Measurements from ENCODE around the gene SAMD1. TPM values are rescaled to one million over a fixed set of nuclear protein-coding genes. Genes with fewer than 3 reads are reported as not detected.

The SAMD1 gene
- total and polyA plus RNA-seq, 2 donors (not counting 1 experiment from before 2014, with no cell fraction given) = 7.3 to 19.0 TPM

DNA sequence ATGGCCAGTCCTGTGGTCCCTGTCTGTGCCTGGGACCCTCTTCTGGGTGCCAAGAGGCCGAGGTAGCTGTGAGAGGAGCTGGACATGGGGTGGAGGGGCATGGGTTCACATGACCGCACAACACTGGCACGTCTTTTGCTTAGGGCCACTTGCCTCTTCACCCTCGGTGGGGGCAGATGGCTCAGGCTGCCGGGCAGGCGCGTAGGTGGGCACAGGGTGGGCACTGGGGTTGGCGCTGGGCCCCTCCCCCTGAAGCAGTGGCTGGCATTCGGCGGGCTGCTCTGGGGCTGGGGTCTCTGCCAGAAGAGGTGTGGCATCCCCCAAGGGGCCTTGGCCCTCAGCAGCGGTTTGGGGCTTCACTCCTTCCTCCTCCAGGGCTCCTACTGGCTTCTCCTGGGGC, 37.1 kb downstream of the SAMD1 start:
- H3K36me3 ChIP-seq (ENCODE audit: control insufficient read depth, insufficient read depth, low read length) = no peaks in the 10 kb centered on the region
- no peak overlapping the region for H2AFZ ChIP-seq (ENCODE audit: low read length)
- H4K20me1 ChIP-seq (ENCODE audit: control insufficient read depth, extremely low read depth, insufficient read depth, low read length) = no peaks in the 10 kb centered on the region
- H3K9me3 ChIP-seq (ENCODE audit: control insufficient read depth, insufficient read depth, low read depth, low read length) = no peaks in the 10 kb centered on the region
- H3K4me2 ChIP-seq (ENCODE audit: extremely low read depth, insufficient read depth, low read length) = no peak overlapping the region
- DNase-seq (ENCODE audit: low read depth in 2 of 2) = no peak
- H3K27me3 ChIP-seq (ENCODE audit: control insufficient read depth, insufficient read depth, low read length) = peaks cover under 1% of the 10 kb centered on the region
- H3K27ac ChIP-seq (ENCODE audit: insufficient read depth, low read length) = no peak overlapping the region
- no peaks in the 10 kb centered on the region for H3K4me1 ChIP-seq (ENCODE audit: control insufficient read depth, extremely low read depth, insufficient read depth, low read length)
- no peak overlapping the region for H3K4me3 ChIP-seq (replicated peaks in 1 of 4; ENCODE audit: control extremely low read depth in 1 of 4, insufficient read depth in 1 of 4, low read depth in 3 of 4, low read length in 4 of 4)
- no peak for TF ChIP-seq EZH2 (IDR thresholded peaks at IDR 0.05; ENCODE audit: low read length, missing control alignments)
- TF ChIP-seq, protein P1, sequence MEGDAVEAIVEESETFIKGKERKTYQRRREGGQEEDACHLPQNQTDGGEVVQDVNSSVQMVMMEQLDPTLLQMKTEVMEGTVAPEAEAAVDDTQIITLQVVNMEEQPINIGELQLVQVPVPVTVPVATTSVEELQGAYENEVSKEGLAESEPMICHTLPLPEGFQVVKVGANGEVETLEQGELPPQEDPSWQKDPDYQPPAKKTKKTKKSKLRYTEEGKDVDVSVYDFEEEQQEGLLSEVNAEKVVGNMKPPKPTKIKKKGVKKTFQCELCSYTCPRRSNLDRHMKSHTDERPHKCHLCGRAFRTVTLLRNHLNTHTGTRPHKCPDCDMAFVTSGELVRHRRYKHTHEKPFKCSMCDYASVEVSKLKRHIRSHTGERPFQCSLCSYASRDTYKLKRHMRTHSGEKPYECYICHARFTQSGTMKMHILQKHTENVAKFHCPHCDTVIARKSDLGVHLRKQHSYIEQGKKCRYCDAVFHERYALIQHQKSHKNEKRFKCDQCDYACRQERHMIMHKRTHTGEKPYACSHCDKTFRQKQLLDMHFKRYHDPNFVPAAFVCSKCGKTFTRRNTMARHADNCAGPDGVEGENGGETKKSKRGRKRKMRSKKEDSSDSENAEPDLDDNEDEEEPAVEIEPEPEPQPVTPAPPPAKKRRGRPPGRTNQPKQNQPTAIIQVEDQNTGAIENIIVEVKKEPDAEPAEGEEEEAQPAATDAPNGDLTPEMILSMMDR (conservative IDR thresholded peaks at IDR 0.05 in 1 of 2, IDR thresholded peaks at IDR 0.05 in 1 of 2; ENCODE audit: low read depth in 1 of 2, low read length in 2 of 2) = no peak
- no peak overlapping the region for H3K9ac ChIP-seq (ENCODE audit: insufficient read depth, low read length)
- no peaks in the 10 kb centered on the region for H3K79me2 ChIP-seq (ENCODE audit: control insufficient read depth, insufficient read depth, low read length)

DNA sequence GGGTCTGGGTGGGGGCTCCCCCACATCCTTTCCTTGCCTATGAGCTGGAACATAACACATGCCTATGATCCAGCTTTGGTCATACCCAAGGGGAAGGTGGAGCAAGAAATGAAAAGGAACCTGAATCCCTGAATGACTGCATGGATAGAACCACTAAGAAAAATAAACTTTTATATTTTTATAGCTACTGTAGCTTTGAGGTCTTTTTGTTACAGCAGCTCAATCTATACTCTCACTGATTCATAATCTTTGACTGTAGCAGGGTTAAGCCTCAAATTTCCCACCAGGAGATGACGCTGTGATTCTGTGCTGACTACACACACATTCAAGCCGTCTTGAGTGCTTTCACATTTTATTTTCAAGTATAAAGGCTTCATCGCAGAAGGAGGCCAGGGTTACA, 37.5 kb downstream of the SAMD1 start:
- Histone ChIP-seq H3K79me2 (ENCODE audit: control insufficient read depth, insufficient read depth, low read length) (no peaks in the 10 kb centered on the region), H3K4me1 (ENCODE audit: control insufficient read depth, extremely low read depth, insufficient read depth, low read length) (no peaks in the 10 kb centered on the region), H3K4me3 (replicated peaks in 1 of 4; ENCODE audit: control extremely low read depth in 1 of 4, insufficient read depth in 1 of 4, low read depth in 3 of 4, low read length in 4 of 4) (no peak overlapping the region), H4K20me1 (ENCODE audit: control insufficient read depth, extremely low read depth, insufficient read depth, low read length) (no peaks in the 10 kb centered on the region), H3K27ac (ENCODE audit: insufficient read depth, low read length) (no peak overlapping the region), H2AFZ (ENCODE audit: low read length) (no peak overlapping the region), H3K9me3 (ENCODE audit: control insufficient read depth, insufficient read depth, low read depth, low read length) (no peaks in the 10 kb centered on the region), H3K4me2 (ENCODE audit: extremely low read depth, insufficient read depth, low read length) (no peak overlapping the region), H3K9ac (ENCODE audit: insufficient read depth, low read length) (no peak overlapping the region), H3K36me3 (ENCODE audit: control insufficient read depth, insufficient read depth, low read length) (no peaks in the 10 kb centered on the region), H3K27me3 (ENCODE audit: control insufficient read depth, insufficient read depth, low read length) (no peaks in the 10 kb centered on the region)
- TF ChIP-seq, protein P1 (conservative IDR thresholded peaks at IDR 0.05 in 1 of 2, IDR thresholded peaks at IDR 0.05 in 1 of 2; ENCODE audit: low read depth in 1 of 2, low read length in 2 of 2) = no peak
- no peak for TF ChIP-seq EZH2 (IDR thresholded peaks at IDR 0.05; ENCODE audit: low read length, missing control alignments)
- no peak for DNase-seq (ENCODE audit: low read depth in 2 of 2)

DNA sequence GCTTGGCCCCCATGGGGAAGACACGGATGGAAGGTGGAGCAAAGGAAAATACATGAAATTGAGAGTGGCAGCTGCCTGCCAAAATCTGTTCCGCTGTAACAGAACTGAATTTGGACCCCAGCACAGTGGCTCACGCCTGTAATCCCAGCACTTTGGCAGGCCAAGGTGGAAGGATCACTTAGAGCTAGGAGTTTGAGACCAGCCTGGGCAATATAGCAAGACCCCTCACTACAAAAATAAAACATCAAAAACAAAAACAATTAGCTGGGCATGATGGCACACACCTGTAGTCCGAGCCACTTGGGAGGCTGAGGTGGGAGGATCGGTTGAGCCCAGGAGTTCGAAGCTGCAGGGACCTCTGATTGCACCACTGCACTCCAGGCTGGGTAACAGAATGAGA, 38.1 kb downstream of the SAMD1 start:
- no peaks in the 10 kb centered on the region for H3K36me3 ChIP-seq (ENCODE audit: control insufficient read depth, insufficient read depth, low read length)
- H3K4me2 ChIP-seq (ENCODE audit: extremely low read depth, insufficient read depth, low read length) = no peak overlapping the region
- no peaks in the 10 kb centered on the region for H4K20me1 ChIP-seq (ENCODE audit: control insufficient read depth, extremely low read depth, insufficient read depth, low read length)
- H3K4me1 ChIP-seq (ENCODE audit: control insufficient read depth, extremely low read depth, insufficient read depth, low read length) = no peaks in the 10 kb centered on the region
- H3K79me2 ChIP-seq (ENCODE audit: control insufficient read depth, insufficient read depth, low read length) = no peaks in the 10 kb centered on the region
- H3K27me3 ChIP-seq (ENCODE audit: control insufficient read depth, insufficient read depth, low read length) = no peaks in the 10 kb centered on the region
- no peak overlapping the region for H3K4me3 ChIP-seq (replicated peaks in 1 of 4; ENCODE audit: control extremely low read depth in 1 of 4, insufficient read depth in 1 of 4, low read depth in 3 of 4, low read length in 4 of 4)
- no peak overlapping the region for H2AFZ ChIP-seq (ENCODE audit: low read length)
- TF ChIP-seq, protein P1 (conservative IDR thresholded peaks at IDR 0.05 in 1 of 2, IDR thresholded peaks at IDR 0.05 in 1 of 2; ENCODE audit: low read depth in 1 of 2, low read length in 2 of 2) = no peak
- no peak for TF ChIP-seq EZH2 (IDR thresholded peaks at IDR 0.05; ENCODE audit: low read length, missing control alignments)
- no peaks in the 10 kb centered on the region for H3K9me3 ChIP-seq (ENCODE audit: control insufficient read depth, insufficient read depth, low read depth, low read length)
- DNase-seq (ENCODE audit: low read depth in 2 of 2) = no peak
- H3K9ac ChIP-seq (ENCODE audit: insufficient read depth, low read length) = no peak overlapping the region
- H3K27ac ChIP-seq (ENCODE audit: insufficient read depth, low read length) = no peak overlapping the region
